K562 (cell line): ENCODE measurements around the gene NPC1L1. TPM values are rescaled to one million over a fixed set of nuclear protein-coding genes. Genes with fewer than 3 reads are reported as not detected.

Experiments
- C11orf30 ChIP-seq: fragments of 450-650 bp; IDR thresholded peaks from 2 replicates; pipeline ENCODE4 v1.6.1; 2016; ENCODE audit warnings: low read depth, mild to moderate bottlenecking
- CBX2 ChIP-seq: fragments of 200-600 bp; sonication (generic); IDR thresholded peaks from one replicate; pipeline ENCODE4 v1.6.1; 2012; ENCODE audit warnings: mild to moderate bottlenecking, low read length, inconsistent platforms; ENCODE audit not compliant: insufficient read depth, poor library complexity, severe bottlenecking
- CBX8 ChIP-seq: fragments of 200-600 bp; sonication (generic); IDR thresholded peaks from 2 replicates; pipeline ENCODE4 v1.6.1; 2012; ENCODE audit warnings: borderline replicate concordance, mixed run types, low read depth, mild to moderate bottlenecking, moderate library complexity, mixed read lengths, low read length, control low read depth, inconsistent platforms; ENCODE audit not compliant: poor library complexity, severe bottlenecking; ENCODE audit errors: extremely low read depth
- CGGBP1 ChIP-seq: fragments of 250-450 bp; sonication (Bioruptor Pico); IDR thresholded peaks from 2 replicates; pipeline ENCODE4 v1.9.0; 2021; ENCODE audit warnings: mild to moderate bottlenecking
- CHCHD3 ChIP-seq: fragments of 250-450 bp; sonication (Bioruptor Pico); IDR thresholded peaks from 2 replicates; pipeline ENCODE4 v2.1.2; 2022; ENCODE audit warnings: mild to moderate bottlenecking
- HDGF ChIP-seq: fragments of 450-650 bp; IDR thresholded peaks from 2 replicates; pipeline ENCODE4 v1.6.1; 2016
- MAX ChIP-seq: sonication (generic); formaldehyde crosslinking; IDR thresholded peaks from 2 replicates; pipeline ENCODE4 v1.9.0; 2022; ENCODE audit warnings: mild to moderate bottlenecking, missing genetic modification reagents
- POLR3G ChIP-seq: IDR thresholded peaks from 2 replicates; pipeline ENCODE4 v1.6.1; 2011; ENCODE audit not compliant: insufficient read length, insufficient replicate concordance; ENCODE audit errors: extremely low read depth
- PTBP1 ChIP-seq: fragments of 200-400 bp; formaldehyde crosslinking; IDR thresholded peaks from 2 replicates; pipeline ENCODE4 v1.6.1; 2017; ENCODE audit warnings: low read depth, low read length
- SMARCA5 ChIP-seq: fragments of 450-650 bp; IDR thresholded peaks from 2 replicates; pipeline ENCODE4 v1.6.1; 2016
- STAT5B ChIP-seq: fragments of 250-450 bp; sonication (Bioruptor Pico); IDR thresholded peaks from 2 replicates; pipeline ENCODE4 v1.8.0; 2021; ENCODE audit warnings: mild to moderate bottlenecking, inconsistent platforms
- TFAP4 ChIP-seq: sonication (generic); formaldehyde crosslinking; IDR thresholded peaks from 2 replicates; pipeline ENCODE4 v1.8.0; 2022; ENCODE audit warnings: missing genetic modification reagents, mild to moderate bottlenecking, moderate library complexity, borderline replicate concordance
- TGIF2 ChIP-seq: sonication (generic); formaldehyde crosslinking; IDR thresholded peaks from 2 replicates; pipeline ENCODE4 v1.8.1; 2022; ENCODE audit warnings: mild to moderate bottlenecking, missing genetic modification reagents, moderate library complexity
- TOE1 ChIP-seq, 2 experiments: fragments of 450-650 bp in 1 of 2; sonication (generic) in 1 of 2; formaldehyde crosslinking in 1 of 2; IDR thresholded peaks; 2 replicates each; pipeline versions ENCODE4 v1.7.1 to v1.8.0; 2016 to 2022; ENCODE audit warnings: borderline replicate concordance in 2 of 2, mild to moderate bottlenecking in 2 of 2, antibody characterized with exemption in 1 of 2, inconsistent platforms in 1 of 2, low read depth in 1 of 2, missing genetic modification reagents in 1 of 2, moderate library complexity in 1 of 2
- ZNF224 ChIP-seq: sonication (generic); formaldehyde crosslinking; IDR thresholded peaks from 2 replicates; pipeline ENCODE4 v1.8.0; 2022; ENCODE audit warnings: mild to moderate bottlenecking, missing genetic modification reagents
- ZNF316 ChIP-seq: fragments of 450-650 bp; IDR thresholded peaks from 2 replicates; pipeline ENCODE4 v1.6.1; 2016
- ZNF551 ChIP-seq: fragments of 250-450 bp; sonication (Bioruptor Pico); IDR thresholded peaks from 2 replicates; pipeline ENCODE4 v1.5.0; 2021; ENCODE audit warnings: mild to moderate bottlenecking, moderate library complexity
- polyA plus RNA-seq, 8 experiments: library from polyadenylated mRNA; depleted of rRNA in 4 of 8; stranded (reverse) in 5 of 8; unstranded in 3 of 8; fragments of >200 nt; fragmentation: Nextera tagmentation in 2 of 8; fragmentation: Illumina TruSeq in 1 of 8; extraction: Ambion mirVana in 2 of 8; extraction: Trizol in 1 of 8; gene quantifications; 2 replicates each; pipeline versions ENCODE4 v1.2.1 to v1.2.3, GENCODE V29; 2011 to 2014; ENCODE audit warnings: inconsistent platforms in 1 of 8, missing spikeins in 1 of 8
- total RNA-seq, 7 experiments: library from RNA; depleted of rRNA in 6 of 7; stranded (reverse); fragments of >200 nt in 6 of 7; fragmentation: Illumina TruSeq in 2 of 7; extraction: Trizol in 2 of 7; gene quantifications; 2 replicates each; pipeline versions ENCODE4 v1.2.1 to v1.2.3, GENCODE V29; 2011 to 2021; ENCODE audit warnings: low replicate concordance in 1 of 7
- TF ChIP-seq, protein P1 (sequence below), 2 experiments: fragments of 450-650 bp; IDR thresholded peaks; 2 replicates each; pipeline ENCODE4 v1.6.1; 2016; ENCODE audit warnings: mild to moderate bottlenecking in 2 of 2, borderline replicate concordance in 1 of 2, low read depth in 1 of 2, moderate library complexity in 1 of 2

Gene NPC1L1
- total and polyA plus RNA-seq, 9 of the 15 experiments (the other 6 are each of a cell fraction or from before 2014, with no cell fraction given): 0.01 to 0.18 (median 0.07) TPM; not detected in 4

DNA sequence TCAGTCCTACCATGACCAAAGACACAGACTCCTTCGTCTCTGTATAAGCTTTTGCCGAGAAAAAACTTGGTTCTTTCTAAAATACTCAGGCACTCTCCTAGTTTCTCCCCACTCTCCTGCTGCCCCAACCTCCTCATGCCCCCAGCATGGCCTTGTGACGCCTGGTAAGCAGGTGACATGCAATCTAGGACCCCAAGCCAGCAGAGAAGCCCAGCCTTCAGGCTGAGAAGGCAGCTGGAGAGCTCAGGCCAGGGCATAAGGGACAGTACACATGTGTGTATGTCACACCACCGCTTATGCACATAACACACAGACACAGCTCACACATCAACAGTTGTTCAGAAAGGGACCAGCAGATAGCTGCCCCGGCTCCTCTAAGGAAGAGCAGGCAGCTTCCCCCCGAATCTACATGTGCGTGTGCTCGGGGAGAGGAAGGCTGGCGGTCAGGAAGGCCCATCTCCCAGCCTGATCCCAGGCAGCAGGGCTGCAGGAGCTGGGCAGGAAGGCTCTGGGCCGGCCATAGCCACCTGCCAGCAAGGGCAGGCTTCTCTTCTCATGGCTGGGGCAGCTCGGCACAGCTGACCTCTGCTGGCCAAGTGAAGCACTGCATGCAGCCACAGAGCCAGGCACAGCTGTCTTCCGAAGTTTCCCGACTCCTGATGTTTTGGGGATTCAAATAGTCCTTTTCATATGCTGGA, 24.1 kb upstream of the NPC1L1 start (continued):
- TF ChIP-seq, protein P1, sequence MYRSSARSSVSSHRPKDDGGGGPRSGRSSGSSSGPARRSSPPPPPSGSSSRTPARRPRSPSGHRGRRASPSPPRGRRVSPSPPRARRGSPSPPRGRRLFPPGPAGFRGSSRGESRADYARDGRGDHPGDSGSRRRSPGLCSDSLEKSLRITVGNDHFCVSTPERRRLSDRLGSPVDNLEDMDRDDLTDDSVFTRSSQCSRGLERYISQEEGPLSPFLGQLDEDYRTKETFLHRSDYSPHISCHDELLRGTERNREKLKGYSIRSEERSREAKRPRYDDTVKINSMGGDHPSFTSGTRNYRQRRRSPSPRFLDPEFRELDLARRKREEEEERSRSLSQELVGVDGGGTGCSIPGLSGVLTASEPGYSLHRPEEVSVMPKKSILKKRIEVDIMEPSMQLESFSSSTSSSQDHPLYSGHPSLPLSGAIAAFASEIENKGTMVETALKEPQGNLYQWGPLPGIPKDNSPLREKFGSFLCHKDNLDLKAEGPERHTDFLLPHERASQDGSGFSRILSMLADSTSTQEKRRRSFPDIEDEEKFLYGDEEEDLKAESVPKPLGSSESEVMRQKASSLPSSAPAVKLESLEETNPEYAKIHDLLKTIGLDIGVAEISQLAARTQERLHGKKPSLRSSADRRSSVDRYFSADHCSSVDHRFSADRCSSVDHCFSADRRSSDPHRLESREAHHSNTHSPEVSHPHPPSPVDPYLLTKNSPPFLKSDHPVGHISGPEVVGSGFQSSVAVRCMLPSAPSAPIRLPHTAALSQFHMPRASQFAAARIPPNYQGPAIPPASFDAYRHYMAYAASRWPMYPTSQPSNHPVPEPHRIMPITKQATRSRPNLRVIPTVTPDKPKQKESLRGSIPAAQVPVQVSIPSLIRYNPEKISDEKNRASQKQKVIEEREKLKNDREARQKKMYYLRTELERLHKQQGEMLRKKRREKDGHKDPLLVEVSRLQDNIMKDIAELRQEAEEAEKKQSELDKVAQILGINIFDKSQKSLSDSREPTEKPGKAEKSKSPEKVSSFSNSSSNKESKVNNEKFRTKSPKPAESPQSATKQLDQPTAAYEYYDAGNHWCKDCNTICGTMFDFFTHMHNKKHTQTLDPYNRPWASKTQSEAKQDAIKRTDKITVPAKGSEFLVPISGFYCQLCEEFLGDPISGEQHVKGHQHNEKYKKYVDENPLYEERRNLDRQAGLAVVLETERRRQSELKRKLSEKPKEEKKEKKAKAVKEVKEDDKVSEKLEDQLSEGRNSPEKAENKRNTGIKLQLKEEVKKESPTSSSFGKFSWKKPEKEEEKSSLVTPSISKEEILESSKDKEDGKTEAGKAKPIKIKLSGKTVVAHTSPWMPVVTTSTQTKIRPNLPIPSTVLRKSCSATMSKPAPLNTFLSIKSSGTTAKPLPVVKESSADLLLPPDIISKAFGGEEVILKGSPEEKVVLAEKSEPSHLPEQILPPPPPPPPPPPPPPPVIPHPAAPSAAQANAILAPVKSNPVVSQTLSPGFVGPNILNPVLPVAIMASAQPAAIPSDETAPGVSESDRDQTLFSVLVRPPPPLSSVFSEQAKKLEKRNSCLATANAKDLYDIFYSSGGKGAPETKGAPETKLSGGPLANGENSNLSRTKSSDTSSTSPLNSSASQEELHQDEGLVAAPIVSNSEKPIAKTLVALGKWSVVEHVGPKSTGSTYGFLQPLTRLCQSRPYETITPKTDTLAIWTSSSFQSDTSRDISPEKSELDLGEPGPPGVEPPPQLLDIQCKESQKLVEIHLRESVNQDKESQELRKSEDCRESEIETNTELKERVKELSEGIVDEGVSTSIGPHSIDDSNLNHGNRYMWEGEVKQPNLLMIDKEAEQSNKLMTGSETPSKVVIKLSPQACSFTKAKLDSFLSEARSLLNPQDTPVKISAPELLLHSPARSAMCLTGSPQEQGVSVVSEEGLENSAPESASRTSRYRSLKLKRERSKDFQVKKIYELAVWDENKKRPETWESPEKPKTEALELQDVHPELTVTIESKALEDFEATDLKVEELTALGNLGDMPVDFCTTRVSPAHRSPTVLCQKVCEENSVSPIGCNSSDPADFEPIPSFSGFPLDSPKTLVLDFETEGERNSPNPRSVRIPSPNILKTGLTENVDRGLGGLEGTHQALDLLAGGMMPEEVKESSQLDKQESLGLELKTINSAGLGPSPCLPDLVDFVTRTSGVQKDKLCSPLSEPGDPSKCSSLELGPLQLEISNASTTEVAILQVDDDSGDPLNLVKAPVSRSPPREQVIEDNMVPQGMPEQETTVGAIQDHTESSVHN (IDR thresholded peaks at IDR 0.05; ENCODE audit: borderline replicate concordance in 1 of 2, low read depth in 1 of 2): no peak
- TF ChIP-seq MAX (CRISPR knock-in tag) (peak; percentile 66), ZNF551 (CRISPR knock-in tag) (no peak), CHCHD3 (CRISPR knock-in tag) (no peak), TFAP4 (CRISPR knock-in tag) (peak; percentile 90), CBX2 (no peak), C11orf30 (no peak), ZNF224 (no peak), POLR3G (no peak), TGIF2 (no peak), STAT5B (CRISPR knock-in tag) (no peak), SMARCA5 (0 out of 2 replicates have a peak, but pooled peaks have one; percentile 36), ZNF316 (no peak), CGGBP1 (no peak), PTBP1 (no peak), CBX8 (no peak), HDGF (peak; percentile 80), TOE1 (IDR thresholded peaks at IDR 0.05; ENCODE audit: borderline replicate concordance) (no peak), TOE1 (CRISPR knock-in tag; IDR thresholded peaks at IDR 0.05; ENCODE audit: borderline replicate concordance, low read depth) (no peak)
